Endothelial cell of umbilical vein (primary cell): ENCODE measurements around the gene SCN10A. TPM values are rescaled to one million over a fixed set of nuclear protein-coding genes. Genes with fewer than 3 reads are reported as not detected.

Experiments
- BruUV-seq: library from RNA; stranded (reverse); fragments of 400-500 nt; replicated peaks from 2 replicates; lab custom pipeline; 2021; lab: Mats Ljungman, UMichigan
- CTCF ChIA-PET: fragments of 300-600, 350-600 bp; sonication (Branson Sonifier 250); formaldehyde crosslinking; loops from one replicate; lab custom pipeline; 2021; ENCODE audit warnings: antibody characterized with exemption, inconsistent platforms; lab: Charles Lee
- POLR2A ChIA-PET: fragments of 300-600, 350-600 bp; sonication (Branson Sonifier 250); formaldehyde crosslinking; loops from one replicate; lab custom pipeline; 2021; ENCODE audit warnings: antibody characterized with exemption, inconsistent platforms; lab: Charles Lee
- DNase-seq: peaks from one replicate; pipeline ENCODE4 v3.0.0-alpha.2; 2011; ENCODE audit warnings: low read depth, low spot score
- FAIRE-seq: peaks from 2 replicates; lab custom pipeline; 2011; peaks lifted over from hg19 to GRCh38; lab: Jason Lieb, UNC
- H2AFZ ChIP-seq: 2 replicates; pipeline ENCODE4 v1.6.0; 2012; ENCODE audit warnings: low read depth, low read length, control low read depth, inconsistent platforms
- H3K27ac ChIP-seq: 2 replicates; pipeline ENCODE4 v1.5.1; 2011; ENCODE audit warnings: low read depth, mild to moderate bottlenecking, control low read depth, low read length, moderate library complexity; ENCODE audit not compliant: insufficient read depth
- H3K27me3 ChIP-seq, 2 experiments: 2 replicates each; pipeline versions ENCODE4 v1.6.0 to v1.6.1; 2011; ENCODE audit warnings: low read length in 2 of 2, mixed read lengths in 1 of 2; ENCODE audit not compliant: control insufficient read depth in 2 of 2, insufficient read depth in 2 of 2
- H3K36me3 ChIP-seq, 2 experiments: 2 replicates in 1 of 2; 3 replicates in 1 of 2; pipeline ENCODE4 v1.5.1; 2011; ENCODE audit warnings: low read length in 2 of 2, mild to moderate bottlenecking in 1 of 2, moderate library complexity in 1 of 2; ENCODE audit not compliant: control insufficient read depth in 2 of 2, insufficient read depth in 2 of 2; ENCODE audit errors: extremely low read depth in 1 of 2
- H3K4me1 ChIP-seq: 3 replicates; pipeline ENCODE4 v1.5.1; 2011; ENCODE audit warnings: mild to moderate bottlenecking, low read length; ENCODE audit not compliant: control insufficient read depth, insufficient read depth; ENCODE audit errors: extremely low read depth
- H3K4me2 ChIP-seq: 2 replicates; pipeline ENCODE4 v1.6.1; 2011; ENCODE audit warnings: low read length, control low read depth, mixed read lengths; ENCODE audit not compliant: insufficient read depth
- H3K4me3 ChIP-seq, 3 experiments: fragments of 200-600 bp in 1 of 3; sonication (generic), shearing (Covaris generic) in 1 of 3; replicated peaks in 1 of 3; 2 replicates each; pipeline ENCODE4 v1.5.1; 2011 to 2016; ENCODE audit warnings: control low read depth in 3 of 3, low read length in 3 of 3, mild to moderate bottlenecking in 2 of 3, inconsistent platforms in 1 of 3, low read depth in 1 of 3, moderate library complexity in 1 of 3; ENCODE audit not compliant: insufficient read depth in 1 of 3
- H3K79me2 ChIP-seq: 2 replicates; pipeline ENCODE4 v1.6.0; 2012; ENCODE audit warnings: low read length, inconsistent platforms; ENCODE audit not compliant: control insufficient read depth, insufficient read depth
- H3K9ac ChIP-seq: replicated peaks from 2 replicates; pipeline ENCODE3; 2011; ENCODE audit warnings: low read length, control low read depth; ENCODE audit not compliant: insufficient read depth; ENCODE audit errors: extremely low read depth
- H3K9me1 ChIP-seq: replicated peaks from 3 replicates; pipeline ENCODE4 v1.6.0; 2011; ENCODE audit warnings: mild to moderate bottlenecking, low read length; ENCODE audit not compliant: control insufficient read depth, insufficient read depth; ENCODE audit errors: extremely low read depth
- H3K9me3 ChIP-seq: replicated peaks from 2 replicates; pipeline ENCODE4 v1.5.1; 2012; ENCODE audit warnings: low read length, inconsistent platforms; ENCODE audit not compliant: control insufficient read depth, insufficient read depth
- H4K20me1 ChIP-seq: replicated peaks from 2 replicates; pipeline ENCODE3; 2011; ENCODE audit warnings: mild to moderate bottlenecking, low read length; ENCODE audit not compliant: control insufficient read depth, insufficient read depth; ENCODE audit errors: extremely low read depth
- GATA2 ChIP-seq: IDR thresholded peaks from 2 replicates; pipeline ENCODE4 v1.7.0; 2011; ENCODE audit warnings: low read depth, mild to moderate bottlenecking, moderate library complexity, mixed read lengths, low read length; ENCODE audit not compliant: insufficient read length, insufficient read depth
- dilution Hi-C: fragments of 300-500 bp; cut with MboI; formaldehyde crosslinking; loops from one replicate; pipeline ENCODE4 v1.15.0; 2019; ENCODE audit warnings: low sequenced_read_pairs; ENCODE audit not compliant: extremely low pct_ligation_motif_present
- intact Hi-C: fragments of 100-400 bp; cut with micrococcal nuclease; formaldehyde crosslinking; loops from one replicate; pipeline ENCODE4 v1.10.0; 2022
- polyA plus RNA-seq, 4 experiments: library from polyadenylated mRNA; depleted of rRNA in 3 of 4; stranded (reverse) in 3 of 4; unstranded in 1 of 4; fragments of >200 nt; gene quantifications; 2 replicates each; pipeline versions ENCODE4 v1.2.1 to v1.2.3, GENCODE V29; 2011 to 2012; ENCODE audit warnings: missing spikeins in 1 of 4
- total RNA-seq: library from RNA; stranded (reverse); gene quantifications from 2 replicates; pipeline ENCODE4 v1.2.3, GENCODE V29; 2021
- TF ChIP-seq, protein P1 (sequence below), 2 donors: IDR thresholded peaks; 1 replicate in 1 of 2; 2 replicates in 1 of 2; pipeline ENCODE4 v1.5.1; 2011; ENCODE audit warnings: low read length in 2 of 2, mild to moderate bottlenecking in 2 of 2, moderate library complexity in 2 of 2, control low read depth in 1 of 2, inconsistent platforms in 1 of 2, low read depth in 1 of 2; ENCODE audit not compliant: insufficient read depth in 1 of 2; ENCODE audit errors: extremely low read depth in 1 of 2

SCN10A gene
- total and polyA plus RNA-seq, 2 donors (not counting 3 experiments of a cell fraction or from before 2014, with no cell fraction given): 0.07 TPM; not detected in 1

DNA sequence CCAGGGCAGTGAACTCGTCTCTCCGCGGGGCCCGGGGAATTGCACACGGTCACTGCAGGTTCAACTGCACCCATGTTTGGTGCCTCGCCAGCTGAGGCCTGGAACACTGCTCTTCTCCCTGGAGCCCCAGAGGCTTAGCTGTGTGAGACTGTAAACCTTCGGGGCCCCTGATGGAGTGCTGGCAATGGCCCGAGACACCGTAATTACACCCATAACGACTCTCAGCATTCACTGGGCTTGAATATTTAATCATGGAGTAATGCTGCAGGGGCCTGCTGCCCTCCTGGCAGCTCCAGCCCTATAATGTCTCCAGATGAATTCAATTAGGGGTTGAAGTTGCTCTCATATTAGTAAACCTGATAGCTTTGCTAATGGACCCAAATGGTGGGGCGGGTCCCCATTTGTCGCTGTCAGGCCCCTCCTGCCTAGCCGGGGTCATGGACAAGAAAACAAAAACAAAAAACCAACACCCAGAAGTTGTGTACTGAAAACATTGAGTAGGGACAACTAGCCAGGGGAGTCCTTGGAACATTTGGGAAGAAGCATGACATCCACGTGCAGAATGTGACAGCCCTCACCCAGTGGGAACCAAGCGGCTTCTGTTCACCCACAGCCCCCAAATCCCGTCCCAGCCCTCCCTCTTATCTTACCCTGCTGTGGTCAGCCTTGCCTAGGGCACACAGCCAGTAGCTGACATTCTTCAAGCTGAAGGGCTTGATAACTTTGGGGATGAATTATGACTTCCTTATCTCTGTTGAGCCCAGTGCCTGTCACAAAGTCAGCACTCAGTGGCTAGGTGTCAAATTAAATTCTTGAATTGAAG, 92.2 kb downstream of the SCN10A start:
- Histone ChIP-seq H3K79me2 (no peaks in the 10 kb centered on the region), H3K9me1 (no peaks in the 10 kb centered on the region), H3K9me3 (no peaks in the 10 kb centered on the region), H3K4me3 (no peak overlapping the region), H4K20me1 (no peaks in the 10 kb centered on the region), H2AFZ (no peak overlapping the region), H3K36me3 (no peaks in the 10 kb centered on the region), H3K4me1 (peaks cover 61% of the 10 kb centered on the region), H3K4me2 (peak overlapping the region; percentile 17), H3K27me3 (no peaks in the 10 kb centered on the region), H3K9ac (peak overlapping the region; percentile 53), H3K27ac (peak overlapping the region; percentile 95)
- dilution Hi-C loops (no loop called here), intact Hi-C loops (loop anchor here (2.0 to 10.0 kb wide), 3 partner anchors 51 to 421 kb away; no protein-coding TSS in a partner anchor)
- peak; percentile 51 for DNase-seq
- peak; percentile 74 for TF ChIP-seq GATA2
- TF ChIP-seq, protein P1, sequence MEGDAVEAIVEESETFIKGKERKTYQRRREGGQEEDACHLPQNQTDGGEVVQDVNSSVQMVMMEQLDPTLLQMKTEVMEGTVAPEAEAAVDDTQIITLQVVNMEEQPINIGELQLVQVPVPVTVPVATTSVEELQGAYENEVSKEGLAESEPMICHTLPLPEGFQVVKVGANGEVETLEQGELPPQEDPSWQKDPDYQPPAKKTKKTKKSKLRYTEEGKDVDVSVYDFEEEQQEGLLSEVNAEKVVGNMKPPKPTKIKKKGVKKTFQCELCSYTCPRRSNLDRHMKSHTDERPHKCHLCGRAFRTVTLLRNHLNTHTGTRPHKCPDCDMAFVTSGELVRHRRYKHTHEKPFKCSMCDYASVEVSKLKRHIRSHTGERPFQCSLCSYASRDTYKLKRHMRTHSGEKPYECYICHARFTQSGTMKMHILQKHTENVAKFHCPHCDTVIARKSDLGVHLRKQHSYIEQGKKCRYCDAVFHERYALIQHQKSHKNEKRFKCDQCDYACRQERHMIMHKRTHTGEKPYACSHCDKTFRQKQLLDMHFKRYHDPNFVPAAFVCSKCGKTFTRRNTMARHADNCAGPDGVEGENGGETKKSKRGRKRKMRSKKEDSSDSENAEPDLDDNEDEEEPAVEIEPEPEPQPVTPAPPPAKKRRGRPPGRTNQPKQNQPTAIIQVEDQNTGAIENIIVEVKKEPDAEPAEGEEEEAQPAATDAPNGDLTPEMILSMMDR (IDR thresholded peaks at IDR 0.05; ENCODE audit: extremely low read depth in 1 of 2, insufficient read depth in 1 of 2, low read depth in 1 of 2, low read length in 2 of 2): no peak
- POLR2A ChIA-PET: no interaction called here
- CTCF ChIA-PET: interaction anchor here (1.0 to 4.8 kb wide), 8 partner anchors 13 to 276 kb away, joined by 3 to 19 read pairs (median 4); no protein-coding TSS in a partner anchor
- peak; percentile 82 for FAIRE-seq
- no TSS peak for BruUV-seq
